HEK293 (cell line): ENCODE data around the gene APOBR.

ENCODE experiments used
- HOXA7 ChIP-seq: sonication (generic); formaldehyde crosslinking; IDR thresholded peaks from 2 replicates; pipeline ENCODE4 v1.8.1; 2022; ENCODE audit warnings: missing genetic modification reagents, borderline replicate concordance
- KLF10 ChIP-seq: fragments of 450-650 bp; IDR thresholded peaks from 2 replicates; pipeline ENCODE4 v1.5.1; 2018; ENCODE audit warnings: missing biosample characterization, mild to moderate bottlenecking, missing genetic modification characterization
- MZF1 ChIP-seq: fragments of 450-650 bp; formaldehyde crosslinking; IDR thresholded peaks from 2 replicates; pipeline ENCODE4 v1.5.1; 2017; ENCODE audit warnings: missing biosample characterization, missing genetic modification characterization, borderline replicate concordance
- OSR2 ChIP-seq: fragments of 450-650 bp; formaldehyde crosslinking; IDR thresholded peaks from 2 replicates; pipeline ENCODE4 v1.5.1; 2016; ENCODE audit warnings: missing biosample characterization, missing genetic modification characterization
- REST ChIP-seq: fragments of 450-650 bp; formaldehyde crosslinking; IDR thresholded peaks from 2 replicates; pipeline ENCODE4 v1.5.1; 2016; ENCODE audit warnings: missing biosample characterization, missing genetic modification characterization
- SETDB1 ChIP-seq: IDR thresholded peaks from one replicate; pipeline ENCODE4 v1.6.1; 2017; ENCODE audit warnings: mild to moderate bottlenecking, low read length, moderate library complexity, mixed read lengths; ENCODE audit not compliant: insufficient read length
- TRIM28 ChIP-seq: IDR thresholded peaks from 2 replicates; pipeline ENCODE4 v1.6.1; 2011; ENCODE audit warnings: low read length, control low read depth, borderline replicate concordance
- ZFHX2 ChIP-seq: fragments of 450-650 bp; formaldehyde crosslinking; conservative IDR thresholded peaks from 2 replicates; pipeline ENCODE4 v1.5.1; 2016; ENCODE audit warnings: missing biosample characterization, missing genetic modification characterization
- ZFP3 ChIP-seq: fragments of 450-650 bp; formaldehyde crosslinking; IDR thresholded peaks from 2 replicates; pipeline ENCODE4 v1.5.1; 2016; ENCODE audit warnings: low read depth, missing biosample characterization, missing genetic modification characterization
- ZFP37 ChIP-seq: fragments of 450-650 bp; formaldehyde crosslinking; IDR thresholded peaks from 2 replicates; pipeline ENCODE4 v1.5.1; 2016; ENCODE audit warnings: missing biosample characterization, missing genetic modification characterization
- ZNF2 ChIP-seq: fragments of 450-650 bp; formaldehyde crosslinking; IDR thresholded peaks from 2 replicates; pipeline ENCODE4 v1.5.1; 2016; ENCODE audit warnings: missing biosample characterization, missing genetic modification characterization
- ZNF223 ChIP-seq: fragments of 450-650 bp; formaldehyde crosslinking; IDR thresholded peaks from 2 replicates; pipeline ENCODE4 v1.5.1; 2016; ENCODE audit warnings: missing biosample characterization, missing genetic modification characterization
- ZNF266 ChIP-seq: fragments of 450-650 bp; formaldehyde crosslinking; IDR thresholded peaks from 2 replicates; pipeline ENCODE4 v1.5.1; 2016; ENCODE audit warnings: missing biosample characterization, missing genetic modification characterization, low read depth
- ZNF341 ChIP-seq: fragments of 450-650 bp; formaldehyde crosslinking; IDR thresholded peaks from 2 replicates; pipeline ENCODE4; 2016; ENCODE audit warnings: low read depth, missing biosample characterization, missing genetic modification characterization
- ZNF423 ChIP-seq: fragments of 450-650 bp; formaldehyde crosslinking; IDR thresholded peaks from 2 replicates; pipeline ENCODE4 v1.5.1; 2016; ENCODE audit warnings: missing biosample characterization, missing genetic modification characterization
- ZNF48 ChIP-seq: fragments of 450-650 bp; formaldehyde crosslinking; IDR thresholded peaks from 2 replicates; pipeline ENCODE4 v1.5.1; 2016; ENCODE audit warnings: missing biosample characterization, missing genetic modification characterization
- ZNF514 ChIP-seq: fragments of 450-650 bp; formaldehyde crosslinking; IDR thresholded peaks from 2 replicates; pipeline ENCODE4 v1.5.1; 2016; ENCODE audit warnings: missing biosample characterization, missing genetic modification characterization
- ZNF548 ChIP-seq: fragments of 450-650 bp; formaldehyde crosslinking; IDR thresholded peaks from 2 replicates; pipeline ENCODE4 v1.5.1; 2016; ENCODE audit warnings: missing biosample characterization, missing genetic modification characterization
- ZNF558 ChIP-seq: fragments of 450-650 bp; formaldehyde crosslinking; IDR thresholded peaks from 2 replicates; pipeline ENCODE4 v1.5.1; 2016; ENCODE audit warnings: missing biosample characterization, missing genetic modification characterization
- ZNF621 ChIP-seq: fragments of 450-650 bp; formaldehyde crosslinking; IDR thresholded peaks from 2 replicates; pipeline ENCODE4 v1.5.1; 2017; ENCODE audit warnings: missing biosample characterization, missing genetic modification characterization
- ZNF645 ChIP-seq: fragments of 450-650 bp; formaldehyde crosslinking; IDR thresholded peaks from 2 replicates; pipeline ENCODE4; 2016; ENCODE audit warnings: missing biosample characterization, missing genetic modification characterization
- ZNF776 ChIP-seq: fragments of 450-650 bp; formaldehyde crosslinking; IDR thresholded peaks from 2 replicates; pipeline ENCODE4 v1.5.0; 2017; ENCODE audit warnings: missing biosample characterization, missing genetic modification characterization, borderline replicate concordance
- ZNF785 ChIP-seq: fragments of 450-650 bp; formaldehyde crosslinking; IDR thresholded peaks from 2 replicates; pipeline ENCODE4 v1.5.1; 2016; ENCODE audit warnings: missing biosample characterization, missing genetic modification characterization
- ZNF837 ChIP-seq: fragments of 450-650 bp; formaldehyde crosslinking; IDR thresholded peaks from 2 replicates; pipeline ENCODE4 v1.5.1; 2016; ENCODE audit warnings: missing biosample characterization, missing genetic modification characterization
- ZSCAN23 ChIP-seq: fragments of 450-650 bp; formaldehyde crosslinking; IDR thresholded peaks from 2 replicates; pipeline ENCODE4 v1.5.1; 2016; ENCODE audit warnings: missing biosample characterization, missing genetic modification characterization
- TF ChIP-seq, protein P1 (sequence below): fragments of 450-650 bp; formaldehyde crosslinking; IDR thresholded peaks from 2 replicates; pipeline ENCODE4 v1.5.1; 2016; ENCODE audit warnings: missing biosample characterization, missing genetic modification characterization
- TF ChIP-seq, protein P2 (sequence below): fragments of 450-650 bp; formaldehyde crosslinking; IDR thresholded peaks from 2 replicates; pipeline ENCODE4 v1.5.1; 2016; ENCODE audit warnings: missing biosample characterization, missing genetic modification characterization
- TF ChIP-seq, protein P3 (sequence below): fragments of 450-650 bp; formaldehyde crosslinking; conservative IDR thresholded peaks from 2 replicates; pipeline ENCODE4 v1.5.1; 2016; ENCODE audit warnings: low read depth, missing biosample characterization, missing genetic modification characterization

The APOBR gene

GRCh38 chr16:28501258-28502232 is 7.1 kb downstream of the APOBR start (continued):
- TF ChIP-seq, protein P1, sequence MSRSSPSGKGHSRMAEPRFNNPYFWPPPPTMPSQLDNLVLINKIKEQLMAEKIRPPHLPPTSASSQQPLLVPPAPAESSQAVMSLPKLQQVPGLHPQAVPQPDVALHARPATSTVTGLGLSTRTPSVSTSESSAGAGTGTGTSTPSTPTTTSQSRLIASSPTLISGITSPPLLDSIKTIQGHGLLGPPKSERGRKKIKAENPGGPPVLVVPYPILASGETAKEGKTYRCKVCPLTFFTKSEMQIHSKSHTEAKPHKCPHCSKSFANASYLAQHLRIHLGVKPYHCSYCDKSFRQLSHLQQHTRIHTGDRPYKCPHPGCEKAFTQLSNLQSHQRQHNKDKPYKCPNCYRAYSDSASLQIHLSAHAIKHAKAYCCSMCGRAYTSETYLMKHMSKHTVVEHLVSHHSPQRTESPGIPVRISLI, result no peak
- TF ChIP-seq ZNF645 (tag by site-specific recombination) (no peak), ZNF48 (tag by site-specific recombination) (no peak), ZNF423 (tag by site-specific recombination) (no peak), ZNF548 (no peak), SETDB1 (no peak), ZNF776 (no peak; the same call in 1 of the 2 replicates), ZFP37 (no peak), ZNF837 (tag by site-specific recombination) (no peak), ZNF621 (no peak), ZNF514 (no peak; the same call in 1 of the 2 replicates), OSR2 (tag by site-specific recombination) (0 out of 2 replicates have a peak, but pooled peaks have one; percentile 5), ZNF341 (tag by site-specific recombination) (no peak), HOXA7 (CRISPR knock-in tag) (no peak), TRIM28 (no peak), REST (no peak), ZFP3 (tag by site-specific recombination) (no peak), ZNF2 (tag by site-specific recombination) (no peak), ZNF785 (tag by site-specific recombination) (no peak), MZF1 (no peak), ZNF266 (tag by site-specific recombination) (0 out of 2 replicates have a peak, but pooled peaks have one; percentile 15), KLF10 (tag by site-specific recombination) (no peak), ZFHX2 (tag by site-specific recombination) (peak; percentile 98), ZSCAN23 (tag by site-specific recombination) (no peak), ZNF223 (no peak), ZNF558 (tag by site-specific recombination) (no peak)
- TF ChIP-seq, protein P2, sequence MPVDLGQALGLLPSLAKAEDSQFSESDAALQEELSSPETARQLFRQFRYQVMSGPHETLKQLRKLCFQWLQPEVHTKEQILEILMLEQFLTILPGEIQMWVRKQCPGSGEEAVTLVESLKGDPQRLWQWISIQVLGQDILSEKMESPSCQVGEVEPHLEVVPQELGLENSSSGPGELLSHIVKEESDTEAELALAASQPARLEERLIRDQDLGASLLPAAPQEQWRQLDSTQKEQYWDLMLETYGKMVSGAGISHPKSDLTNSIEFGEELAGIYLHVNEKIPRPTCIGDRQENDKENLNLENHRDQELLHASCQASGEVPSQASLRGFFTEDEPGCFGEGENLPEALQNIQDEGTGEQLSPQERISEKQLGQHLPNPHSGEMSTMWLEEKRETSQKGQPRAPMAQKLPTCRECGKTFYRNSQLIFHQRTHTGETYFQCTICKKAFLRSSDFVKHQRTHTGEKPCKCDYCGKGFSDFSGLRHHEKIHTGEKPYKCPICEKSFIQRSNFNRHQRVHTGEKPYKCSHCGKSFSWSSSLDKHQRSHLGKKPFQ (tag by site-specific recombination), result no peak
- TF ChIP-seq, protein P3, sequence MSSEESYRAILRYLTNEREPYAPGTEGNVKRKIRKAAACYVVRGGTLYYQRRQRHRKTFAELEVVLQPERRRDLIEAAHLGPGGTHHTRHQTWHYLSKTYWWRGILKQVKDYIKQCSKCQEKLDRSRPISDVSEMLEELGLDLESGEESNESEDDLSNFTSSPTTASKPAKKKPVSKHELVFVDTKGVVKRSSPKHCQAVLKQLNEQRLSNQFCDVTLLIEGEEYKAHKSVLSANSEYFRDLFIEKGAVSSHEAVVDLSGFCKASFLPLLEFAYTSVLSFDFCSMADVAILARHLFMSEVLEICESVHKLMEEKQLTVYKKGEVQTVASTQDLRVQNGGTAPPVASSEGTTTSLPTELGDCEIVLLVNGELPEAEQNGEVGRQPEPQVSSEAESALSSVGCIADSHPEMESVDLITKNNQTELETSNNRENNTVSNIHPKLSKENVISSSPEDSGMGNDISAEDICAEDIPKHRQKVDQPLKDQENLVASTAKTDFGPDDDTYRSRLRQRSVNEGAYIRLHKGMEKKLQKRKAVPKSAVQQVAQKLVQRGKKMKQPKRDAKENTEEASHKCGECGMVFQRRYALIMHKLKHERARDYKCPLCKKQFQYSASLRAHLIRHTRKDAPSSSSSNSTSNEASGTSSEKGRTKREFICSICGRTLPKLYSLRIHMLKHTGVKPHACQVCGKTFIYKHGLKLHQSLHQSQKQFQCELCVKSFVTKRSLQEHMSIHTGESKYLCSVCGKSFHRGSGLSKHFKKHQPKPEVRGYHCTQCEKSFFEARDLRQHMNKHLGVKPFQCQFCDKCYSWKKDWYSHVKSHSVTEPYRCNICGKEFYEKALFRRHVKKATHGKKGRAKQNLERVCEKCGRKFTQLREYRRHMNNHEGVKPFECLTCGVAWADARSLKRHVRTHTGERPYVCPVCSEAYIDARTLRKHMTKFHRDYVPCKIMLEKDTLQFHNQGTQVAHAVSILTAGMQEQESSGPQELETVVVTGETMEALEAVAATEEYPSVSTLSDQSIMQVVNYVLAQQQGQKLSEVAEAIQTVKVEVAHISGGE (tag by site-specific recombination), result no peak
